Caco-2 (cell line): Measurements from ENCODE around the gene CDC42EP3. TPM values are rescaled to one million over a fixed set of nuclear protein-coding genes. Genes with fewer than 3 reads are reported as not detected.

Experiments
- BruUV-seq: library from RNA; stranded (reverse); fragments of 400-500 nt; replicated peaks from 2 replicates; lab custom pipeline; 2021; lab: Mats Ljungman, UMichigan
- CTCF ChIA-PET: fragments of 300-600 bp; sonication (Branson Sonifier 250); formaldehyde crosslinking; loops from one replicate; lab custom pipeline; 2022; ENCODE audit warnings: antibody characterized with exemption; lab: Charles Lee
- POLR2A ChIA-PET: fragments of 300-600 bp; sonication (Branson Sonifier 250); formaldehyde crosslinking; loops from one replicate; lab custom pipeline; 2022; ENCODE audit warnings: antibody characterized with exemption; lab: Charles Lee
- DNase-seq, 2 experiments: peaks; one replicate each; pipeline versions ENCODE4 v3.0.0 to v3.0.0-alpha.2; 2020 to 2022
- H3K27me3 ChIP-seq: replicated peaks from 2 replicates; pipeline ENCODE4 v1.6.0; 2011; ENCODE audit warnings: low read length; ENCODE audit not compliant: control insufficient read depth, insufficient read depth
- H3K36me3 ChIP-seq: 2 replicates; pipeline ENCODE4 v1.5.1; 2011; ENCODE audit warnings: low read length; ENCODE audit not compliant: control insufficient read depth, insufficient read depth
- H3K4me1 ChIP-seq: fragments of 250-450 bp; sonication (Bioruptor Pico); 2 replicates; pipeline ENCODE4 v1.5.1; 2020; ENCODE audit warnings: mild to moderate bottlenecking
- H3K4me3 ChIP-seq: 2 replicates; pipeline ENCODE4 v1.5.1; 2011; ENCODE audit warnings: low read depth, mild to moderate bottlenecking, control low read depth, low read length
- H3K9me3 ChIP-seq: fragments of 250-450 bp; sonication (Bioruptor Pico); 2 replicates; pipeline ENCODE4 v1.5.1; 2020; ENCODE audit warnings: mild to moderate bottlenecking, moderate library complexity
- H3K27ac Mint-ChIP-seq: one replicate; pipeline ENCODE4 v1.8.0; 2022; ENCODE audit warnings: mixed read lengths; ENCODE audit not compliant: unreplicated experiment
- H3K27me3 Mint-ChIP-seq: one replicate; pipeline ENCODE4 v1.8.0; 2022; ENCODE audit warnings: mixed read lengths; ENCODE audit not compliant: insufficient read depth, unreplicated experiment
- H3K36me3 Mint-ChIP-seq: one replicate; pipeline ENCODE4 v1.8.0; 2022; ENCODE audit warnings: mild to moderate bottlenecking, mixed read lengths; ENCODE audit not compliant: insufficient read depth, unreplicated experiment
- H3K4me1 Mint-ChIP-seq: one replicate; pipeline ENCODE4 v1.8.0; 2022; ENCODE audit warnings: low read depth, mixed read lengths; ENCODE audit not compliant: unreplicated experiment
- H3K4me3 Mint-ChIP-seq: one replicate; pipeline ENCODE4 v1.8.0; 2022; ENCODE audit warnings: mild to moderate bottlenecking, moderate library complexity, mixed read lengths; ENCODE audit not compliant: unreplicated experiment
- H3K9me3 Mint-ChIP-seq: one replicate; pipeline ENCODE4 v1.8.0; 2022; ENCODE audit warnings: mixed read lengths; ENCODE audit not compliant: unreplicated experiment
- intact Hi-C: fragments of 100-400 bp; cut with micrococcal nuclease; formaldehyde crosslinking; loops from one replicate; pipeline ENCODE4 v1.10.0; 2022; ENCODE audit not compliant: unreplicated experiment
- total RNA-seq: library from RNA; stranded (reverse); gene quantifications from 2 replicates; pipeline ENCODE4 v1.2.3, GENCODE V29; 2022
- TF ChIP-seq, protein P1 (sequence below), 2 experiments: fragments of 200-600 bp in 1 of 2; IDR thresholded peaks; 1 replicate in 1 of 2; 2 replicates in 1 of 2; pipeline versions ENCODE4 v1.5.1 to v1.8.0; 2011 to 2022; ENCODE audit warnings: antibody characterized with exemption in 1 of 2, control low read depth in 1 of 2, inconsistent platforms in 1 of 2, low read depth in 1 of 2, low read length in 1 of 2, mild to moderate bottlenecking in 1 of 2, moderate library complexity in 1 of 2; ENCODE audit not compliant: insufficient read depth in 1 of 2, severe bottlenecking in 1 of 2, unreplicated experiment in 1 of 2

CDC42EP3 gene
- total RNA-seq, 1 experiment from 2014 or later = 95.8 TPM

DNA sequence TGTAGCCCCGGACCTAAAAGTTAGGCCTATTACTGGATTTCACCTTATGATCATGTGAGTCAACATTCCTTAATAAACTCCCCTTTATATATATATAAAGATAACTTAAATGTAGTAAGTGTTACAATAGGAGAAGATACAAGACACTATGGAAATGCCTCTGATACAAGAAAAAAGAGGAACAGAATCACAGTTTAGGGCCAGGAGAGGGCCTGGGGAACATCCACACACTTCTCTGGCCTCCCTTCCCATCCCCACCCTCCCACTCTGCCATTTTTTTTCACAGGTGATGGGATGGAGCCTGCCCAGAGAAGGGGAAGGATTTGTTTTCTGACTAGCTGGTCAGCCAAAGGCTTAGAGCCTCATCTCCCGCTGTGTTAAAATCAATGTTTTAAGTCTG lies 6.4 kb downstream of the CDC42EP3 start:
- no peak overlapping the region for H3K4me3 Mint-ChIP-seq

DNA sequence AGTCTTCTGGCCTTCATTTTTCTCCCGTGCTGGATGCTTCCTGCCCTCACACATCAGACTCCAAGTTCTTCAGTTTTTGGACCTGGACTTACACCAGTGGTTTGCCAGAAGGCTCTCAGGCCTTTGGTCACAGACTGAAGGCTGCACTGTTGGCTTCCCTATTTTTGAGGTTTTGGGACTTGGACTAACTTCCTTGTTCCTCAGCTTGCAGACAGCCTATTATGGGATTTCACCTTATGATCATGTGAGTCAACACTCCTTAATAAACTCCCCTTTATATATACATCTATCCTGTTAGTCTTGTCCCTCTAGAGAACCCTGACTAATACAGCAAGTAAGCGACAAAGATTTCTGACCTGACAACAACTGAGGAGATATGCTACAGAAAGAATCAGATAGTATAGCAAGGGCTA lies 7.2 kb downstream of the CDC42EP3 start:
- Mint-ChIP-seq H3K27ac (no peak overlapping the region), H3K9me3 (no peaks in the 10 kb centered on the region), H3K4me3 (no peak overlapping the region), H3K36me3 (peaks cover 88% of the 10 kb centered on the region), H3K27me3 (no peaks in the 10 kb centered on the region), H3K4me1 (peaks cover 32% of the 10 kb centered on the region)
- intact Hi-C loops = no loop called here
- BruUV-seq = no TSS peak
- CTCF ChIA-PET = interaction anchor here (0.6 kb wide), 1 partner anchor 168 kb away, joined by 3 read pairs; no protein-coding TSS in a partner anchor
- Histone ChIP-seq H3K27me3 (no peaks in the 10 kb centered on the region), H3K9me3 (no peaks in the 10 kb centered on the region), H3K4me3 (no peak overlapping the region), H3K36me3 (no peaks in the 10 kb centered on the region), H3K4me1 (peaks cover 43% of the 10 kb centered on the region)
- DNase-seq = no peak
- POLR2A ChIA-PET = no interaction called here
- TF ChIP-seq, protein P1, sequence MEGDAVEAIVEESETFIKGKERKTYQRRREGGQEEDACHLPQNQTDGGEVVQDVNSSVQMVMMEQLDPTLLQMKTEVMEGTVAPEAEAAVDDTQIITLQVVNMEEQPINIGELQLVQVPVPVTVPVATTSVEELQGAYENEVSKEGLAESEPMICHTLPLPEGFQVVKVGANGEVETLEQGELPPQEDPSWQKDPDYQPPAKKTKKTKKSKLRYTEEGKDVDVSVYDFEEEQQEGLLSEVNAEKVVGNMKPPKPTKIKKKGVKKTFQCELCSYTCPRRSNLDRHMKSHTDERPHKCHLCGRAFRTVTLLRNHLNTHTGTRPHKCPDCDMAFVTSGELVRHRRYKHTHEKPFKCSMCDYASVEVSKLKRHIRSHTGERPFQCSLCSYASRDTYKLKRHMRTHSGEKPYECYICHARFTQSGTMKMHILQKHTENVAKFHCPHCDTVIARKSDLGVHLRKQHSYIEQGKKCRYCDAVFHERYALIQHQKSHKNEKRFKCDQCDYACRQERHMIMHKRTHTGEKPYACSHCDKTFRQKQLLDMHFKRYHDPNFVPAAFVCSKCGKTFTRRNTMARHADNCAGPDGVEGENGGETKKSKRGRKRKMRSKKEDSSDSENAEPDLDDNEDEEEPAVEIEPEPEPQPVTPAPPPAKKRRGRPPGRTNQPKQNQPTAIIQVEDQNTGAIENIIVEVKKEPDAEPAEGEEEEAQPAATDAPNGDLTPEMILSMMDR (IDR thresholded peaks at IDR 0.05; ENCODE audit: insufficient read depth in 1 of 2, low read depth in 1 of 2, low read length in 1 of 2, severe bottlenecking in 1 of 2, unreplicated experiment in 1 of 2) = no peak

More for the DNA sequence above, 6.4 kb downstream of the CDC42EP3 start:
- H3K27me3 Mint-ChIP-seq = no peaks in the 10 kb centered on the region
- no peaks in the 10 kb centered on the region for H3K9me3 ChIP-seq
- no peaks in the 10 kb centered on the region for H3K36me3 ChIP-seq
- ChIA-PET POLR2A (no interaction called here), CTCF (no interaction called here)
- H3K36me3 Mint-ChIP-seq = peaks cover 89% of the 10 kb centered on the region
- no peaks in the 10 kb centered on the region for H3K9me3 Mint-ChIP-seq
- intact Hi-C loops = no loop called here
- peaks cover 30% of the 10 kb centered on the region for H3K4me1 Mint-ChIP-seq
- H3K27me3 ChIP-seq = no peaks in the 10 kb centered on the region
- no peak for DNase-seq
- TF ChIP-seq, protein P1 (IDR thresholded peaks at IDR 0.05; ENCODE audit: insufficient read depth in 1 of 2, low read depth in 1 of 2, low read length in 1 of 2, severe bottlenecking in 1 of 2, unreplicated experiment in 1 of 2) = no peak
- H3K4me1 ChIP-seq = peaks cover 37% of the 10 kb centered on the region
- BruUV-seq = no TSS peak
- no peak overlapping the region for H3K4me3 ChIP-seq
- H3K27ac Mint-ChIP-seq = no peak overlapping the region

GRCh38 chr2:37663390-37663789 lies 8.1 kb downstream of the CDC42EP3 start:
- ChIA-PET POLR2A (no interaction called here), CTCF (no interaction called here)
- no peak for DNase-seq
- peaks cover 40% of the 10 kb centered on the region for H3K4me1 Mint-ChIP-seq
- no peaks in the 10 kb centered on the region for H3K27me3 Mint-ChIP-seq
- H3K27ac Mint-ChIP-seq = no peak overlapping the region
- peaks cover 88% of the 10 kb centered on the region for H3K36me3 Mint-ChIP-seq
- Histone ChIP-seq H3K4me3 (no peak overlapping the region), H3K36me3 (no peaks in the 10 kb centered on the region), H3K27me3 (no peaks in the 10 kb centered on the region), H3K9me3 (no peaks in the 10 kb centered on the region), H3K4me1 (peaks cover 46% of the 10 kb centered on the region)
- TF ChIP-seq, protein P1 (IDR thresholded peaks at IDR 0.05; ENCODE audit: insufficient read depth in 1 of 2, low read depth in 1 of 2, low read length in 1 of 2, severe bottlenecking in 1 of 2, unreplicated experiment in 1 of 2) = no peak
- no TSS peak for BruUV-seq
- no peaks in the 10 kb centered on the region for H3K9me3 Mint-ChIP-seq
- no peak overlapping the region for H3K4me3 Mint-ChIP-seq
- intact Hi-C loops = no loop called here
